NB4 (cell line): Measurements from ENCODE around the gene C1orf87.

Experiments
- DNase-seq: peaks from one replicate; pipeline ENCODE4 v3.0.0; 2010; ENCODE audit warnings: low read depth
- H3K4me3 ChIP-seq: one replicate; pipeline ENCODE4 v1.5.1; 2011; ENCODE audit warnings: mild to moderate bottlenecking, low read depth, low read length, moderate library complexity
- MYC ChIP-seq: IDR thresholded peaks from 2 replicates; pipeline ENCODE4 v1.6.1; 2011; ENCODE audit warnings: low read depth, low read length
- POLR2A ChIP-seq: IDR thresholded peaks from 2 replicates; pipeline ENCODE4 v1.6.1; 2011; ENCODE audit warnings: mild to moderate bottlenecking; ENCODE audit not compliant: insufficient read length; ENCODE audit errors: extremely low read depth
- TF ChIP-seq, protein P1 (sequence below): IDR thresholded peaks from 2 replicates; pipeline ENCODE4 v1.6.1; 2011; ENCODE audit warnings: low read depth, low read length
- TF ChIP-seq, protein P2 (sequence below): IDR thresholded peaks from one replicate; pipeline ENCODE4 v1.5.1; 2012; ENCODE audit warnings: low read depth, low read length

The C1orf87 gene

DNA sequence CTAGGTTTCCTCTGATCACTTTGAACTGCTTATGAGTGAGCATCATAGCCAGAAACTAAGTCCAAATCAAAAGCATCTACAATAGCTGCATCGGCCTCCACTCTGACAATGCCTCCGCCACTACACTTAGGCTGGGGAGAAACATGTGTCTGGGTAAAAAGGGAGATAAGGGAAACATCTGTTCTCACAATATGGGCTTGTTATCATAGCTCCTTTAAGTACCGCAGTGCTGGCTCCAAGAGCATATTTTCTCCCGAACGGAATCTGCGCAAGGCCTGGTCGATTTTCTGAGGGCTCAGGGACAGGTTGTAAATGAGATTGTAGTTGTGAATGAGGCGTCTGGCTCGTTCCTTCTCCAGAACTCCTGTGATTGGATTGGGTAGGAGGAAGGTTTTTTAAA, 83.1 kb downstream of the C1orf87 start:
- no peak for DNase-seq
- H3K4me3 ChIP-seq: no peak overlapping the region
- TF ChIP-seq MYC (no peak), POLR2A (no peak)
- TF ChIP-seq, protein P1, sequence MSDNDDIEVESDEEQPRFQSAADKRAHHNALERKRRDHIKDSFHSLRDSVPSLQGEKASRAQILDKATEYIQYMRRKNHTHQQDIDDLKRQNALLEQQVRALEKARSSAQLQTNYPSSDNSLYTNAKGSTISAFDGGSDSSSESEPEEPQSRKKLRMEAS: no peak
- TF ChIP-seq, protein P2, sequence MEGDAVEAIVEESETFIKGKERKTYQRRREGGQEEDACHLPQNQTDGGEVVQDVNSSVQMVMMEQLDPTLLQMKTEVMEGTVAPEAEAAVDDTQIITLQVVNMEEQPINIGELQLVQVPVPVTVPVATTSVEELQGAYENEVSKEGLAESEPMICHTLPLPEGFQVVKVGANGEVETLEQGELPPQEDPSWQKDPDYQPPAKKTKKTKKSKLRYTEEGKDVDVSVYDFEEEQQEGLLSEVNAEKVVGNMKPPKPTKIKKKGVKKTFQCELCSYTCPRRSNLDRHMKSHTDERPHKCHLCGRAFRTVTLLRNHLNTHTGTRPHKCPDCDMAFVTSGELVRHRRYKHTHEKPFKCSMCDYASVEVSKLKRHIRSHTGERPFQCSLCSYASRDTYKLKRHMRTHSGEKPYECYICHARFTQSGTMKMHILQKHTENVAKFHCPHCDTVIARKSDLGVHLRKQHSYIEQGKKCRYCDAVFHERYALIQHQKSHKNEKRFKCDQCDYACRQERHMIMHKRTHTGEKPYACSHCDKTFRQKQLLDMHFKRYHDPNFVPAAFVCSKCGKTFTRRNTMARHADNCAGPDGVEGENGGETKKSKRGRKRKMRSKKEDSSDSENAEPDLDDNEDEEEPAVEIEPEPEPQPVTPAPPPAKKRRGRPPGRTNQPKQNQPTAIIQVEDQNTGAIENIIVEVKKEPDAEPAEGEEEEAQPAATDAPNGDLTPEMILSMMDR: no peak

DNA sequence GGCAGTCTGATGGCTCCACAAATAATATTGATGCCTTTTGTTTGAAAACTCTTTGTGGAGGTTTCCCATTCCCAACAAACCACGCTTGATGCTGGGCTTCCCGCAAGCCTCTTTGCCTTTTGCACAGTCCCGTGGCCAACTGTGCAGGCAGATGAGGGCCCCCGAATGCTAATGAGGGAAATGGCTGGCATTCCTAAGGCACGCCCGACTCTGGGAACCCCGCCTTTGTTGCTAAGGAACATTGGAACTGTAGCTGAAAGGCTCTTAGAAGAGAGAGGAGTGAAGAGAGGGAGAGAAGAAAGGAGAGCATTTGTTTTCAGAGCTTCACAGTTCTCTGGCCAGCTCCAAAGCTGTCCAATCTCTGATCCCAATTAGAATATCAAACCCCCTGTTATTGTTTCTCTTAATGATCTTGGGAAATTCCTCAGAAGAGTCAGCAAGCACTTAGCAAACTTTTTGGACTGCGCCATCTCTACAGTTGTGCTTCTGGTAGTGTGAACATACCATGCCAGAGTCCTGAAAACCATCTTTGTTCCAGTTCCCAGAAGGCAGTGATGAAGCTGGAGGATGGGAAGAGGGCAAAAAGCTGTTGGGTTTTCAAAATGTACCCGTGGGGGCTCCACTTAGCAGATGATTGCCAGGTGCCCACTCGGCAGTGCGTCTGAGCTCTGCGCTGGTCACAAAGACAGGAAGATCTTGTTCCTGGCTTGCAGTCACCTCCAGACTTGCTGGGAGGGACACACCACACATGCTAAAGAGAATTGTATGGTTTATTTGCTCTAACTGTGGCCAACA, 86.9 kb downstream of the C1orf87 start:
- TF ChIP-seq, protein P2: no peak
- TF ChIP-seq MYC (no peak), POLR2A (no peak)
- TF ChIP-seq, protein P1: no peak
- no peak overlapping the region for H3K4me3 ChIP-seq
- DNase-seq: no peak

DNA sequence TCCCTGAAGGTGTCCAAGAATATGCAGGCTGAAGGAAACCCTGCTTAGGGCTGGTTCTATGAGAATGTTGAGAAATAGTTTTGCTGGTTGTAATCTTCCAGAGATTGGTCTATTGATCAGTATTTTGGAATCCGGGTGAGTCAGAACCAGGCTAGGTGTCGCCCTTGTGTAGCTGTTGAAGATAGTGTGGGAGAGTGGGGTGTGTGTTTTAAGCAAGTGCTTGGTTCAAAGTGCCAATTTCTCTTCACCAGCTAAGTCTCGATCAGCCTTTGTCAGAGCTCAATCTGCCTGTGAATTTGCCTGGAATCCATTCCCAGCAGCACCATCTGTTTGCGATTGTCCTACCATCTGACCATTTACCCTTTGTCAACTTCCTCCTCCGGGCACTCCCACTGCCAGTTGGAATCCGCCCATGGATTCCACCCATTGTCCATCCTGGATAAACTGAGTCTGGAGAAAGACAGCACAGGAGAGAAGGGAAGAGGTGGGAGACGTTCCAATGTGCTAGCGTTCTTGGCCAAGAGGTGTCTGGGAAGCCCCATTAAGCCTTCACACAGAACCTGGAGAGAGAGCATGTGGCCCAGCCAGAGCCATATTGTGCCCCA, 87.6 kb downstream of the C1orf87 start:
- DNase-seq: no peak
- TF ChIP-seq POLR2A: no peak
- TF ChIP-seq MYC: no peak
- TF ChIP-seq, protein P1: no peak
- TF ChIP-seq, protein P2: no peak
- no peak overlapping the region for H3K4me3 ChIP-seq

DNA sequence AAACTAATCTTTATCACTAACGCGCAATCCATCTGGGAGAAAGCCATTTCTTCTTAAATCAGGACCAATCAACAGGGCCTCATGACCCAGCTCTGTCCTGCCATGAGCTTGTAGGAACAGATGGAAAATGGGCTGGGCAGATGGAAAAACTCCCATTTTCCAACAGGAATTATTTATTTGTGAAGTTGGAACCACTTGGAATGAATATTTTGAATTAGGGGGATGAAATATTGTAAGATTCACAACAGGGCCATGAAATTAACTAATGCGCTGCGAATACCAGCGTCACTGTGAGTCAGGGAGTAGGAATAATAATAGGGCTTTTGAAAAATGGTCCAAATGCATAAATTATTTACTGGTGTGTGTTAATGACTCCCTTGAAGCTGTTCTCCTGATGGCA, 93.9 kb downstream of the C1orf87 start:
- H3K4me3 ChIP-seq: no peak overlapping the region
- no peak for DNase-seq
- TF ChIP-seq, protein P1: no peak

DNA sequence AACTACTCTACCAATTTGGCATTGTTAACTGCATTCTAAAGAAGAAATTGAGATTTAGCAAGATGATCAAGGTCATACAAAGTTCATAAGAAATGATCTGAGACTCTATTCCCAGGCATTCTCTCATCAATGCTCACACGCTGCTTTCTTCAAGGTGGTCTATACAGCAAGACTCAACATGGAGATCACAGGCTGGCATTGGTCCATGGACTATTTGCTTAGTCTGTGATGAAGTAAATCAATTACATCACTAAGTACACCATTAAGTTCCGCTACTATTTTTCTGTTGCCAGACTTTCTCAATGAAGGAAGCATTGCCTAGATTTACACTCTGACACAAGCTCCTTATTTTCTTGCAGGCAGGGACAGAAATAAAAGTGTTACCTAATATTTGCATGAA, 95.1 kb downstream of the C1orf87 start:
- TF ChIP-seq, protein P1: no peak
- TF ChIP-seq MYC (no peak), POLR2A (no peak)
- TF ChIP-seq, protein P2: no peak
- H3K4me3 ChIP-seq: no peak overlapping the region
- DNase-seq: no peak

DNA sequence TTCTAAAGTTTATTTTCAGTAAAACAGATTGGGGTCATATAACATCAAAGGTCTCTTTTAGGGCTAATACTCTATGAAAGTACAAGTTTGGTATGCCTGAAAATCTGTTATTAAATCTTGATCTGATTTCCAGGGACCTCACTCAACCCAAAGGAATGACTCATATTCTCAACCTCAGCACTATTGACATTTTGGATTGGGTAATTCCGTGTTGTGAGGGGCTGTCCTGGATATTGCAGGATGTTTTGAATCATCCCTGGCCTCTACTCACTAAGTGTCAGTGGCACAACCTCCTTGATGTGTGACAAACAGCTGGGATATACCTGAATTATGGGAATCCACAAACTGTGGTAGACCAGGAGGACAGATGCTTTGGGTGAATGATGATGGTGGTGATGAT, 95.5 kb downstream of the C1orf87 start:
- DNase-seq: no peak
- no peak overlapping the region for H3K4me3 ChIP-seq
- TF ChIP-seq, protein P1: no peak
- TF ChIP-seq MYC (no peak), POLR2A (no peak)
